Endodermal cell (in vitro differentiated cells): ENCODE results near the gene LGALS9B. TPM values are rescaled to one million over a fixed set of nuclear protein-coding genes. Genes with fewer than 3 reads are reported as not detected.
A peak's percentile ranks its signal among the peaks of the same experiment; 100 is the strongest.
"Not testable (repeated sequence)": the region's sequence is repeated elsewhere in the genome, so short reads cannot be mapped to it uniquely, and the experiment has no call there.

Source experiments
- DNase-seq: peaks from one replicate; pipeline ENCODE4 v3.0.0-alpha.2; 2017
- H3K27ac ChIP-seq: 2 replicates; pipeline ENCODE4 v1.5.1; 2013; ENCODE audit warnings: mild to moderate bottlenecking, low read depth, low read length, moderate library complexity
- H3K27me3 ChIP-seq: 2 replicates; pipeline ENCODE4 v1.6.1; 2013; ENCODE audit warnings: mild to moderate bottlenecking, low read length, moderate library complexity; ENCODE audit not compliant: insufficient read depth, control insufficient read depth, poor library complexity, severe bottlenecking
- H3K36me3 ChIP-seq: 2 replicates; pipeline ENCODE4 v1.7.0; 2013; ENCODE audit warnings: mild to moderate bottlenecking, low read length, moderate library complexity; ENCODE audit not compliant: control insufficient read depth, insufficient read depth
- H3K4me1 ChIP-seq: one replicate; pipeline ENCODE4 v1.7.0; 2013; ENCODE audit warnings: low read length; ENCODE audit not compliant: control insufficient read depth, insufficient read depth
- H3K4me3 ChIP-seq: 2 replicates; pipeline ENCODE4 v1.5.1; 2013; ENCODE audit warnings: mild to moderate bottlenecking, low read length, moderate library complexity
- H3K9ac ChIP-seq: 2 replicates; pipeline ENCODE4 v1.6.1; 2013; ENCODE audit warnings: mild to moderate bottlenecking, low read length, moderate library complexity; ENCODE audit not compliant: poor library complexity, severe bottlenecking; ENCODE audit errors: extremely low read depth
- H3K9me3 ChIP-seq: 2 replicates; pipeline ENCODE4 v1.6.1; 2013; ENCODE audit warnings: mild to moderate bottlenecking, low read length, moderate library complexity; ENCODE audit not compliant: control insufficient read depth
- H3K27ac Mint-ChIP-seq: 2 replicates; pipeline ENCODE4 v1.8.0; 2020; ENCODE audit warnings: mixed read lengths
- H3K27me3 Mint-ChIP-seq: 2 replicates; pipeline ENCODE4 v1.8.0; 2021; ENCODE audit warnings: mild to moderate bottlenecking, mixed read lengths; ENCODE audit not compliant: insufficient read depth
- H3K36me3 Mint-ChIP-seq: 2 replicates; pipeline ENCODE4 v1.8.0; 2020; ENCODE audit warnings: low read depth, mixed read lengths
- H3K4me1 Mint-ChIP-seq: 2 replicates; pipeline ENCODE4 v1.8.0; 2020; ENCODE audit warnings: mixed read lengths
- H3K4me3 Mint-ChIP-seq: 2 replicates; pipeline ENCODE4 v1.8.0; 2020; ENCODE audit warnings: mild to moderate bottlenecking, moderate library complexity, mixed read lengths
- H3K9me3 Mint-ChIP-seq: 2 replicates; pipeline ENCODE4 v1.8.0; 2020; ENCODE audit warnings: mild to moderate bottlenecking, mixed read lengths
- WGBS, 2 experiments: methylation state at CpG; one replicate each; pipeline versions ENCODE4 v1.1.5 to v1.1.7; 2013; ENCODE audit warnings: missing lambda C conversion rate in 2 of 2, mixed read lengths in 1 of 2; ENCODE audit not compliant: insufficient coverage in 1 of 2, insufficient read length in 1 of 2; 5-methylcytosine and 5-hydroxymethylcytosine counted together
- total RNA-seq, 2 donors: library from RNA; stranded (reverse); fragmentation: NEBNext Ultra II Directional in 1 of 2; extraction: Animal tissue kit (Norgen Biotek cat#: 25700) in 1 of 2; gene quantifications; 2 replicates in 1 of 2; 3 replicates in 1 of 2; pipeline ENCODE4 v1.2.1, GENCODE V29; 2021

The LGALS9B gene
- total RNA-seq, 2 donors from 2014 or later = not detected

DNA sequence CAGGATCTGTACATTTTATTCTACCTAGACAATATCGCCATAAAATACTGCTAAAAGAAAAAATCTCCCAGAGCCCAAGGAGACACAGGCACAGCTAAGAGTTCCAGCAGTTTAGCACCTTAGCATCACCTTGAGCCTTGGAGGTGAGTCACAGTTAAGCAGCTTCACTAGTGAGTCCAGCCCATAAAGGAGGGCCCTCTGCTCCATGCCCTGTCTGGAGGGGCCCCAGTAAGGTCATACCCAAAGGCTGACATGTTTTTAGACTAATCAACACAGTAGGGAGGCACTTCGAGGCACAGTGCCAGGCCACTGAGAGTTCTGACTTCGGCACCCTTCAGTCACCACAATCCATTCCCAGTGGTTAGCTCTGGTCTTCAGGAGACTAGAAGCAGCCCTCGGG is 2.6 kb upstream of the LGALS9B start:
- H3K27me3 Mint-ChIP-seq, H3K4me3 Mint-ChIP-seq, H3K4me1 Mint-ChIP-seq, H3K9me3 ChIP-seq, H3K36me3 ChIP-seq, H3K4me1 ChIP-seq, H3K4me3 ChIP-seq, H3K9me3 Mint-ChIP-seq, H3K36me3 Mint-ChIP-seq, DNase-seq, H3K27ac Mint-ChIP-seq, H3K27ac ChIP-seq, H3K27me3 ChIP-seq, H3K9ac ChIP-seq: not testable (repeated sequence)
- WGBS, 2 experiments = 67% methylated on average over 1 of the region's 4 CpGs; no CpG with 5 or more reads in 1 of the 2 experiments

DNA sequence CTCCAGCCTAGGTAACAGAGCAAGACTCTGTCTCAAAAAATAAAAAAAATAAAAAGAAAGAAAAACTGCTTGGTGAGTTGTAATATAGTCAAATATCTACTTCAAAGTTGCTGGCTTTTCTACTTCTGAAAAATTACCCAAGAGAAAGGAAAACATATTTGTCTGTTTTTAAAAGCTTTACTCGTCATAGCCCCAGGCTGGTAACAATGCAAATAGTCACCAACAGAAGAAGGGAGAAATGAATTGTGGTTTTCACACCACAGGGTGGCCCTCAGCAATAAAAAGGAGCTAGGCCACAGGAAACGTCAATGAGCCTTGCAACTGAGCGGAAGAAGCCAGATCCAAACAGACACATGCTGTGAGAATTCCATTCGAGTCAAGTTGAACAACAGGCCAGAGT is 1.8 kb upstream of the LGALS9B start:
- DNase-seq, H3K27me3 ChIP-seq, H3K9ac ChIP-seq, H3K36me3 Mint-ChIP-seq, H3K27me3 Mint-ChIP-seq, H3K9me3 ChIP-seq, H3K9me3 Mint-ChIP-seq, H3K4me1 ChIP-seq, H3K36me3 ChIP-seq, H3K4me3 Mint-ChIP-seq, H3K4me1 Mint-ChIP-seq, H3K27ac Mint-ChIP-seq, H3K27ac ChIP-seq, H3K4me3 ChIP-seq: not testable (repeated sequence)
- WGBS, 2 experiments = no CpG with 5 or more reads among the region's 4 CpGs

DNA sequence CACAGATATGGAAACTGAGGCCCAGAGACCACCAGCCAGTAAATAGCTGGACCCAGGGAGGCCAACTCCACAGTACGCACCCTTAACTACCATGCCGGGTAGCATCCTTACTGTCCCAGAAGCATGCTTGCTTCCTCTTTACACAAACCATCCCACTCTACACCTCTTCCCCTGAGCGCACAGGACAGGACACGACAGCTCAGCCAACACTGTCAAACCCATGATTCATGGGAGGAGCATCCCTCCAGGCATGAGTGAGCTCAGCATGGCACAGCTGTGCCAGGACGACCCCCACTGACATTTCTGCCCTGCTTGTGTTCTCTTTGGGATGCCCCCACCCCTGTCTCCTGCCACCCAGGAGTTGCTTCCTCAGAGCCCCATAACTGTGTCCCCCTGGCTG is 340 bp downstream of the LGALS9B start:
- H3K36me3 Mint-ChIP-seq, H3K4me3 ChIP-seq, H3K9me3 ChIP-seq, H3K27ac ChIP-seq, H3K4me1 ChIP-seq, H3K4me3 Mint-ChIP-seq, H3K9ac ChIP-seq, H3K27ac Mint-ChIP-seq, H3K27me3 Mint-ChIP-seq, H3K4me1 Mint-ChIP-seq, H3K36me3 ChIP-seq, H3K9me3 Mint-ChIP-seq, H3K27me3 ChIP-seq: not testable (repeated sequence)
- WGBS, 2 experiments = 82% methylated on average over 3 of the region's 5 CpGs; no CpG with 5 or more reads in 1 of the 2 experiments
- DNase-seq = peak; percentile 18

DNA sequence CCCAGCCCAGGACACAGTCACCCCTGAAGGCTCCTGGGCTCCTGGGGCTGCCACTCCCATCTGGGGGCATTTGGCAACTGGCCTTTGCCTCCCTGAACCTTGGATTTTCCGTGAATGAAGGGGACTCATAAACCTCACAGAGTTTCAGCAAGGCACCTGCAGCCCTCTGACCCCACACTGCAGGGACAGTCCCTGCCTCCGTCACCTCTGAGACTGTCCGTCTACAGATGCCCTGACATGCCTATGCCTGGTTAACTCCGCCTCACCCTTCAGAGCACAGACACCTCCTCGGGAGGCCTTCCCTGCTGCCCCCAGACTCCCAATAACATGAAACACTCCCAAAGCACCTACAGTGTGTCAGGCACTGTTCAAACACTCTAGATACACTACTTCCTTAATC is 786 bp downstream of the LGALS9B start:
- not testable (repeated sequence) for H3K4me3 Mint-ChIP-seq, DNase-seq, H3K27me3 Mint-ChIP-seq, H3K4me3 ChIP-seq, H3K27me3 ChIP-seq, H3K9ac ChIP-seq, H3K27ac Mint-ChIP-seq, H3K4me1 Mint-ChIP-seq, H3K27ac ChIP-seq, H3K9me3 ChIP-seq, H3K36me3 ChIP-seq, H3K4me1 ChIP-seq, H3K36me3 Mint-ChIP-seq, H3K9me3 Mint-ChIP-seq
- WGBS, 2 experiments = 100% methylated on average over 2 of the region's 5 CpGs; no CpG with 5 or more reads in 1 of the 2 experiments

DNA sequence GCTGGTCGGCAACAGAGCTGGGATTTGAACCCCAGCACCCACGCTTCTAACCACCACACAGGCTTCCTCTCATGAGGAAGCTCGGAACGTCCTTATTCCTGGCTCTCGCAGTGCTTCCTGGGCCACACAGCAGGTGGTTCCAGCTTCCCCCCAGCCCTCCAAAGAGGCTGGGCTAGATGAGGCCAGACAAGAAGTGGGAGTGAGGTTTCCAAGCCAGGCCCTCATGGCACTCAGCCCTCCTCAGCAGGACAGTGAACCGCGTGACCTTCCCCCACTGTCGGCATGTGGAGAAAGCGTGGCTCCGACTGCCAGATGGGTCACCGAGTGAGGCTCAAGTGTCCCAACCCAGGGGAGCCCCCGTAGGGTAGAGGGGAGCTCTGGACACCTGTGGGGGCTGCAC is 1.8 kb downstream of the LGALS9B start:
- H3K27me3 Mint-ChIP-seq, H3K9me3 Mint-ChIP-seq, H3K4me3 Mint-ChIP-seq, H3K36me3 ChIP-seq, H3K4me3 ChIP-seq, H3K27ac ChIP-seq, H3K4me1 Mint-ChIP-seq, H3K36me3 Mint-ChIP-seq, H3K27me3 ChIP-seq, H3K9ac ChIP-seq, H3K4me1 ChIP-seq, H3K9me3 ChIP-seq, H3K27ac Mint-ChIP-seq: not testable (repeated sequence)
- peak; percentile 31 for DNase-seq
- WGBS, 2 experiments = no CpG with 5 or more reads among the region's 12 CpGs

DNA sequence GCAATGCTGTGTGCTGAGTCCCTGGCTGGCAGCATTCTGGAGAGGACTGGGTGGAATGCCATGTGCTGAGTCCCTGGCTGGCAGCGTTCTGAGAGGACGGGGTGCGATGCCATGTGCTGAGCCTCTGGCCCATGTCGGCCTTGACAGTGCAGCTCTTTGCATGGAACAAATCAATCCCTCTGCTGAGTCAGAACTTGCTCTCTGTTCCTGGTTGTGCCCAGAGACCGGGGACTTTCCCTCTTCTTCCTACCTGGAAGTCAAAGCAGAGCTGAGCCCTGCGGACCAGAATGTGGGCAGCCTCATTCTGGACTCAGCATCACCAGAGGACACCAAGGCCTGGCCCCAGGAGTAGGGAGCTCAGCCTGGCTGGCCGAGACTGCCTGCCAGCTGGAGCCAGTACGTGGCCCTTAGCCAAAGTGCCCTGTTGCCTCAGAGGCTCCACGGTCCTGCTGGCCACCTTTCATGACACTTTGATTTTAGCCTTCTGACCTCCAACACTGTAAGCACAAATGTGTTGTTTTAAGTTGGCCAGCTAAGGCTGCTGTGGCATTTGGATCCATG is 2.4 kb downstream of the LGALS9B start:
- not testable (repeated sequence) for H3K27ac Mint-ChIP-seq, H3K4me3 Mint-ChIP-seq, H3K4me1 ChIP-seq, H3K27me3 ChIP-seq, H3K36me3 Mint-ChIP-seq, H3K27ac ChIP-seq, H3K9ac ChIP-seq, H3K4me3 ChIP-seq, H3K27me3 Mint-ChIP-seq, H3K4me1 Mint-ChIP-seq, H3K36me3 ChIP-seq, H3K9me3 Mint-ChIP-seq, H3K9me3 ChIP-seq
- DNase-seq = peak; percentile 24
- no CpG with 5 or more reads among the region's 9 CpGs for WGBS, 2 experiments

DNA sequence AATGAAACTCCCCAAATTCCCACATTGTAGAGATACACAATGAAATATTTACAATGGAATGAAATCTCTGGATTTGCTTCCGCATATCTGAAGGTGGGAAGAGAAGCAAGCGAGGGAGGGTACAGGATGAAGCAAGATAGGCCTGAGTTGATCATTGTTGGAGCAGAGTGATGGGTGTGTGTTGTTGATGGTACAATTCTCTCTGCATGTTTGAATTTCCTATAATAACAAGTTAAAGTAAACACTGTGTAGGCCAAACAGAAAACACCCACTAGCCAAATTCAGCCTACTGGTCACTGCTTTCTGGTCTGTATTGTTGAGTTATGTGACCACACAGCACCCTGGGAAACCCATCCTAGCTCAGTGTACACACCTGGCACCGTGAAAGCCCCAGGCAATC is 5.2 kb downstream of the LGALS9B start:
- H3K9me3 ChIP-seq, H3K36me3 ChIP-seq, H3K9me3 Mint-ChIP-seq, H3K27ac Mint-ChIP-seq, H3K4me1 Mint-ChIP-seq, H3K27ac ChIP-seq, H3K4me3 ChIP-seq, H3K9ac ChIP-seq, H3K27me3 Mint-ChIP-seq, H3K36me3 Mint-ChIP-seq, H3K4me3 Mint-ChIP-seq, H3K27me3 ChIP-seq, H3K4me1 ChIP-seq, DNase-seq: not testable (repeated sequence)
- WGBS, 2 experiments = no CpG with 5 or more reads among the region's 3 CpGs
